H1 (cell line): ENCODE data around the gene EXOC3L1. TPM values are rescaled to one million over a fixed set of nuclear protein-coding genes. Genes with fewer than 3 reads are reported as not detected.

Source experiments
- CTCF ChIA-PET: fragments of 300-600 bp; sonication (Branson Sonifier 250); formaldehyde crosslinking; loops from one replicate; lab custom pipeline; 2021; ENCODE audit not compliant: partially characterized antibody; lab: Charles Lee
- POLR2A ChIA-PET: fragments of 300-600 bp; sonication (Branson Sonifier 250); formaldehyde crosslinking; loops from one replicate; lab custom pipeline; 2021; ENCODE audit warnings: inconsistent platforms; ENCODE audit not compliant: partially characterized antibody; lab: Charles Lee
- DNase-seq, 2 experiments: peaks; one replicate each; pipeline versions ENCODE4 v3.0.0 to v3.0.0-alpha.2; 2010 to 2022; ENCODE audit warnings: low spot score in 2 of 2, low read depth in 1 of 2, mixed read lengths in 1 of 2
- FAIRE-seq: peaks from 2 replicates; lab custom pipeline; 2011; peaks lifted over from hg19 to GRCh38; lab: Jason Lieb, UNC
- H2AFZ ChIP-seq: 2 replicates; pipeline ENCODE4 v1.8.1; 2012; ENCODE audit warnings: low read length, inconsistent platforms
- H2AK5ac ChIP-seq: 2 replicates; pipeline ENCODE4 v1.6.1; 2013; ENCODE audit warnings: low read depth, low read length
- H2BK120ac ChIP-seq: replicated peaks from 2 replicates; pipeline ENCODE3; 2013; ENCODE audit warnings: low read depth, low read length, inconsistent platforms
- H2BK12ac ChIP-seq: 2 replicates; pipeline ENCODE4 v1.6.1; 2013; ENCODE audit warnings: low read depth, low read length
- H2BK15ac ChIP-seq: 2 replicates; pipeline ENCODE4 v1.6.1; 2013; ENCODE audit warnings: low read length
- H2BK20ac ChIP-seq: 2 replicates; pipeline ENCODE4 v1.6.1; 2013; ENCODE audit warnings: low read length
- H2BK5ac ChIP-seq: 2 replicates; pipeline ENCODE4 v1.6.1; 2013; ENCODE audit warnings: low read depth, low read length
- H3K14ac ChIP-seq: 2 replicates; pipeline ENCODE4 v1.6.1; 2013; ENCODE audit warnings: inconsistent platforms; ENCODE audit not compliant: insufficient read length
- H3K18ac ChIP-seq: 2 replicates; pipeline ENCODE4 v1.6.1; 2013; ENCODE audit warnings: low read length; ENCODE audit errors: extremely low read depth
- H3K23ac ChIP-seq: 2 replicates; pipeline ENCODE4 v1.6.1; 2013; ENCODE audit warnings: inconsistent platforms; ENCODE audit not compliant: insufficient read length
- H3K23me2 ChIP-seq: 2 replicates; pipeline ENCODE4 v1.6.1; 2013; ENCODE audit warnings: low read depth, low read length
- H3K27ac ChIP-seq: 2 replicates; pipeline ENCODE4 v1.6.1; 2011; ENCODE audit warnings: low read depth, low read length, inconsistent platforms
- H3K27me3 ChIP-seq, 4 experiments: replicated peaks in 1 of 4; 1 replicate in 1 of 4; 2 replicates in 3 of 4; pipeline versions ENCODE4 v1.6.1 to v1.8.1; 2011 to 2013; ENCODE audit warnings: low read length in 3 of 4, mild to moderate bottlenecking in 3 of 4, inconsistent platforms in 2 of 4, mixed read lengths in 2 of 4, moderate library complexity in 1 of 4; ENCODE audit not compliant: control insufficient read depth in 3 of 4, insufficient read depth in 3 of 4; ENCODE audit errors: extremely low read depth in 1 of 4
- H3K36me3 ChIP-seq, 4 experiments: 2 replicates each; pipeline versions ENCODE4 v1.6.1 to v1.8.1; 2011 to 2013; ENCODE audit warnings: mild to moderate bottlenecking in 4 of 4, low read length in 3 of 4, moderate library complexity in 2 of 4, control low read depth in 1 of 4, inconsistent platforms in 1 of 4; ENCODE audit not compliant: insufficient read depth in 4 of 4, control insufficient read depth in 2 of 4
- H3K4ac ChIP-seq: replicated peaks from 2 replicates; pipeline ENCODE3; 2013; ENCODE audit warnings: low read length, low read depth, mixed read lengths, inconsistent platforms; ENCODE audit not compliant: insufficient read length
- H3K4me1 ChIP-seq, 4 experiments: replicated peaks in 1 of 4; 1 replicate in 1 of 4; 2 replicates in 3 of 4; pipeline versions ENCODE4 v1.6.1 to v1.8.1; 2011 to 2013; ENCODE audit warnings: low read length in 3 of 4, inconsistent platforms in 2 of 4, mixed read lengths in 1 of 4; ENCODE audit not compliant: insufficient read depth in 4 of 4, control insufficient read depth in 3 of 4
- H3K4me2 ChIP-seq, 2 experiments: 2 replicates each; pipeline versions ENCODE4 v1.6.1 to v1.8.1; 2011 to 2013; ENCODE audit warnings: low read depth in 2 of 2, low read length in 2 of 2, control low read depth in 1 of 2, inconsistent platforms in 1 of 2, mild to moderate bottlenecking in 1 of 2; ENCODE audit not compliant: insufficient read depth in 1 of 2
- H3K4me3 ChIP-seq, 4 experiments: fragments of 200-600, 300-600 bp in 1 of 4; sonication (generic), shearing (Covaris generic), sonication (Bioruptor Twin) in 1 of 4; 2 replicates each; pipeline versions ENCODE4 v1.5.1 to v1.8.1; 2011 to 2016; ENCODE audit warnings: low read length in 4 of 4, low read depth in 3 of 4, control low read depth in 2 of 4, inconsistent platforms in 2 of 4, mild to moderate bottlenecking in 2 of 4, mixed read lengths in 1 of 4, moderate library complexity in 1 of 4; ENCODE audit not compliant: insufficient read depth in 2 of 4; ENCODE audit errors: extremely low read depth in 1 of 4
- H3K56ac ChIP-seq: replicated peaks from 2 replicates; pipeline ENCODE3; 2013; ENCODE audit warnings: low read depth, mild to moderate bottlenecking, mixed read lengths, low read length, inconsistent platforms; ENCODE audit not compliant: insufficient read length
- H3K79me1 ChIP-seq: 2 replicates; pipeline ENCODE4 v1.6.1; 2013; ENCODE audit warnings: low read depth, low read length, control low read depth
- H3K79me2 ChIP-seq, 2 experiments: 2 replicates each; pipeline versions ENCODE4 v1.6.1 to v1.8.1; 2012 to 2013; ENCODE audit warnings: low read length in 2 of 2, mild to moderate bottlenecking in 2 of 2, inconsistent platforms in 1 of 2; ENCODE audit not compliant: insufficient read depth in 2 of 2, control insufficient read depth in 1 of 2
- H3K9ac ChIP-seq, 4 experiments: replicated peaks in 1 of 4; 1 replicate in 1 of 4; 2 replicates in 3 of 4; pipeline versions ENCODE4 v1.6.1 to v1.8.1; 2011 to 2013; ENCODE audit warnings: low read depth in 3 of 4, low read length in 3 of 4, control low read depth in 2 of 4, mild to moderate bottlenecking in 2 of 4, moderate library complexity in 2 of 4, inconsistent platforms in 1 of 4; ENCODE audit errors: extremely low read depth in 1 of 4
- H3K9me3 ChIP-seq, 2 experiments: 2 replicates each; pipeline versions ENCODE4 v1.6.1 to v1.8.1; 2012 to 2013; ENCODE audit warnings: mild to moderate bottlenecking in 2 of 2, moderate library complexity in 2 of 2, control low read depth in 1 of 2, inconsistent platforms in 1 of 2, low read depth in 1 of 2, low read length in 1 of 2, mixed read lengths in 1 of 2; ENCODE audit not compliant: insufficient read depth in 2 of 2
- H4K20me1 ChIP-seq, 2 experiments: replicated peaks in 1 of 2; 2 replicates each; pipeline versions ENCODE3 to v1.8.1; 2011 to 2013; ENCODE audit warnings: inconsistent platforms in 2 of 2, low read length in 2 of 2, mild to moderate bottlenecking in 1 of 2; ENCODE audit not compliant: insufficient read depth in 2 of 2, control insufficient read depth in 1 of 2
- H4K5ac ChIP-seq: 2 replicates; pipeline ENCODE4 v1.6.1; 2013; ENCODE audit warnings: low read length, low read depth, mixed read lengths, inconsistent platforms; ENCODE audit not compliant: insufficient read length
- H4K8ac ChIP-seq: 2 replicates; pipeline ENCODE4 v1.8.0; 2013; ENCODE audit warnings: mild to moderate bottlenecking, moderate library complexity, low read length, inconsistent platforms; ENCODE audit not compliant: insufficient read depth; ENCODE audit errors: extremely low read depth
- H4K91ac ChIP-seq: replicated peaks from 2 replicates; pipeline ENCODE3; 2013; ENCODE audit warnings: low read length, mixed read lengths, inconsistent platforms; ENCODE audit not compliant: insufficient read length
- BACH1 ChIP-seq: IDR thresholded peaks from 2 replicates; pipeline ENCODE4 v1.6.1; 2012; ENCODE audit warnings: low read length, improper control_type of control experiment
- BRCA1 ChIP-seq: IDR thresholded peaks from 2 replicates; pipeline ENCODE4 v1.6.1; 2012; ENCODE audit warnings: low read depth, low read length, improper control_type of control experiment
- CTBP2 ChIP-seq: IDR thresholded peaks from 2 replicates; pipeline ENCODE4 v1.7.0; 2011; ENCODE audit warnings: borderline replicate concordance, mild to moderate bottlenecking, moderate library complexity, mixed read lengths, low read length; ENCODE audit not compliant: insufficient read depth, insufficient read length
- GTF2F1 ChIP-seq: IDR thresholded peaks from 2 replicates; pipeline ENCODE4 v1.6.1; 2012; ENCODE audit warnings: low read depth, low read length, improper control_type of control experiment, borderline replicate concordance
- KDM1A ChIP-seq: fragments of 200-600, 300-600 bp; sonication (generic); IDR thresholded peaks from 2 replicates; pipeline ENCODE4 v1.7.1; 2016; ENCODE audit warnings: mild to moderate bottlenecking, low read length, borderline replicate concordance
- RFX5 ChIP-seq: IDR thresholded peaks from 2 replicates; pipeline ENCODE4 v1.6.1; 2011; ENCODE audit warnings: low read depth, low read length, improper control_type of control experiment, borderline replicate concordance
- SUZ12 ChIP-seq: fragments of 200-600 bp; sonication (generic); IDR thresholded peaks from 2 replicates; pipeline ENCODE4 v1.6.1; 2012; ENCODE audit warnings: mild to moderate bottlenecking, inconsistent platforms, low read length, moderate library complexity, mixed read lengths
- TAF1 ChIP-seq: IDR thresholded peaks from 2 replicates; pipeline ENCODE4 v1.6.1; 2011; ENCODE audit warnings: mild to moderate bottlenecking, low read depth, low read length
- TCF12 ChIP-seq: IDR thresholded peaks from 2 replicates; pipeline ENCODE4 v1.6.1; 2011; ENCODE audit warnings: low read depth, mild to moderate bottlenecking, low read length
- TEAD4 ChIP-seq: IDR thresholded peaks from 2 replicates; pipeline ENCODE4 v1.6.1; 2012; ENCODE audit warnings: low read depth, low read length, inconsistent platforms, mixed read lengths
- ZNF274 ChIP-seq: IDR thresholded peaks from 2 replicates; pipeline ENCODE4 v1.7.0; 2012; ENCODE audit warnings: low read length, borderline replicate concordance; ENCODE audit errors: extremely low read depth
- whole genome bisulfite sequencing, 2 experiments: shearing (Covaris generic) in 1 of 2; methylation state at CpG; one replicate each; pipeline versions ENCODE4 v1.1.6 to v1.1.7; 2013 to 2015; ENCODE audit warnings: low lambda C conversion rate in 2 of 2, mixed read lengths in 2 of 2, inconsistent platforms in 1 of 2, low coverage in 1 of 2, missing lambda C conversion rate in 1 of 2; ENCODE audit not compliant: insufficient replicate concordance in 2 of 2, insufficient coverage in 1 of 2, insufficient read length in 1 of 2; ENCODE audit errors: extremely low coverage in 1 of 2, missing lambda C conversion rate in 1 of 2; 5-methylcytosine and 5-hydroxymethylcytosine counted together
- polyA plus RNA-seq, 7 experiments: library from polyadenylated mRNA; depleted of rRNA in 3 of 7; stranded (reverse) in 5 of 7; unstranded in 2 of 7; fragments of >200 nt in 5 of 7; fragments of 200-250 nt in 2 of 7; gene quantifications; 1 replicate in 5 of 7; 2 replicates in 1 of 7; 4 replicates in 1 of 7; pipeline versions ENCODE4 v1.2.1 to v1.2.3, GENCODE V29; 2011 to 2013; ENCODE audit warnings: missing spikeins in 2 of 7, mixed read lengths in 2 of 7
- total RNA-seq: library from RNA; stranded (reverse); fragmentation: NEBNext Ultra II Directional; extraction: Animal tissue kit (Norgen Biotek cat#: 25700); gene quantifications from 2 replicates; pipeline ENCODE4 v1.2.1, GENCODE V29; 2021
- TF ChIP-seq, protein P1 (sequence below): IDR thresholded peaks from 2 replicates; pipeline ENCODE4 v1.6.1; 2011; ENCODE audit warnings: low read length, improper control_type of control experiment

The EXOC3L1 gene
- total and polyA plus RNA-seq, 2 of the 8 experiments (the other 6 are each of a cell fraction or from before 2014, with no cell fraction given): 1.3 TPM

GRCh38 chr16:67202426-67202825 is 12.5 kb upstream of the EXOC3L1 start:
- Histone ChIP-seq H4K91ac (no peak overlapping the region), H3K4ac (no peak overlapping the region), H3K23me2 (peaks cover 6% of the 10 kb centered on the region; the same call in 1 of the 2 replicates), H3K14ac (no peak overlapping the region), H2BK120ac (no peak overlapping the region), H3K18ac (no peak overlapping the region), H4K20me1 (peaks cover 0 to 8% of the 10 kb centered on the region in 2 experiments), H2BK20ac (no peak overlapping the region), H3K4me2 (no peak overlapping the region), H3K9ac (no peak overlapping the region), H3K56ac (no peak overlapping the region), H3K9me3 (no peaks in the 10 kb centered on the region), H4K5ac (no peak overlapping the region), H3K36me3 (peaks cover 1 to 6% (median 5%) of the 10 kb centered on the region in 4 experiments; a peak in 4 of 8 replicates), H3K4me1 (peaks cover 0 to 18% (median 9%) of the 10 kb centered on the region in 4 experiments; a peak in 5 of 7 replicates), H3K27me3 (no peaks in the 10 kb centered on the region), H3K4me3 (no peak overlapping the region), H2AFZ (no peak overlapping the region), H2BK15ac (no peak overlapping the region), H4K8ac (no peak overlapping the region), H3K27ac (no peak overlapping the region), H2AK5ac (no peak overlapping the region), H2BK5ac (no peak overlapping the region), H3K79me1 (no peaks in the 10 kb centered on the region), H2BK12ac (no peak overlapping the region), H3K79me2 (no peaks in the 10 kb centered on the region), H3K23ac (no peak overlapping the region)
- ChIA-PET POLR2A (interaction anchor here (0.5 to 5.4 kb wide), 5 partner anchors 12 to 40 kb away, joined by 3 to 19 read pairs (median 6); partner anchors contain the start of genes MATCAP1 and TMEM208), CTCF (interaction anchor here (0.8 to 7.5 kb wide), 14 partner anchors 9 to 244 kb away, joined by 3 to 78 read pairs (median 4); partner anchors contain the start of genes E2F4, EXOC3L1, MATCAP1 and NOL3)
- no peak for TF ChIP-seq CTBP2
- no peak for TF ChIP-seq GTF2F1
- TF ChIP-seq TEAD4: no peak
- TF ChIP-seq, protein P1, sequence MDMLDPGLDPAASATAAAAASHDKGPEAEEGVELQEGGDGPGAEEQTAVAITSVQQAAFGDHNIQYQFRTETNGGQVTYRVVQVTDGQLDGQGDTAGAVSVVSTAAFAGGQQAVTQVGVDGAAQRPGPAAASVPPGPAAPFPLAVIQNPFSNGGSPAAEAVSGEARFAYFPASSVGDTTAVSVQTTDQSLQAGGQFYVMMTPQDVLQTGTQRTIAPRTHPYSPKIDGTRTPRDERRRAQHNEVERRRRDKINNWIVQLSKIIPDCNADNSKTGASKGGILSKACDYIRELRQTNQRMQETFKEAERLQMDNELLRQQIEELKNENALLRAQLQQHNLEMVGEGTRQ: no peak
- no peak for TF ChIP-seq ZNF274
- TF ChIP-seq KDM1A: no peak
- TF ChIP-seq BACH1: no peak
- no peak for TF ChIP-seq SUZ12
- TF ChIP-seq BRCA1: no peak
- no peak for TF ChIP-seq RFX5
- TF ChIP-seq TAF1: no peak
- no peak for TF ChIP-seq TCF12
- FAIRE-seq (no peak), DNase-seq (no peak)
- 94% methylated on average over 12 of the region's 12 CpGs; no CpG with 5 or more reads in 1 of the 2 experiments for WGBS, 2 experiments
